NT2/D1 (cell line): ENCODE data around the gene GPR183.

Experiments
- YY1 ChIP-seq: IDR thresholded peaks from 2 replicates; pipeline ENCODE4 v1.6.1; 2011; ENCODE audit not compliant: insufficient read length, insufficient read depth
- ZNF274 ChIP-seq: IDR thresholded peaks from 2 replicates; pipeline ENCODE4 v1.6.1; 2011; ENCODE audit warnings: mild to moderate bottlenecking, low read depth, low read length

GRCh38 chr13:99301056-99301838 lies 6.0 kb downstream of the GPR183 start:
- no peak for TF ChIP-seq YY1
- TF ChIP-seq ZNF274, result no peak
